CD14-positive monocyte (primary cell): ENCODE data around the gene CTBP2. TPM values are rescaled to one million over a fixed set of nuclear protein-coding genes. Genes with fewer than 3 reads are reported as not detected.

ENCODE experiments used
- DNase-seq, 3 donors: peaks; one replicate each; pipeline ENCODE4 v3.0.0-alpha.2; 2011 to 2022
- H2AFZ ChIP-seq: 2 replicates; pipeline ENCODE4 v1.6.0; 2012; ENCODE audit warnings: mild to moderate bottlenecking, low read depth, low read length, inconsistent platforms; ENCODE audit not compliant: insufficient read depth, poor library complexity, severe bottlenecking
- H3K27ac ChIP-seq, 2 donors: 1 replicate in 1 of 2; 2 replicates in 1 of 2; pipeline ENCODE4 v1.5.1; 2012 to 2013; ENCODE audit warnings: low read length in 2 of 2, control low read depth in 1 of 2, inconsistent platforms in 1 of 2, low read depth in 1 of 2, mild to moderate bottlenecking in 1 of 2
- H3K27me3 ChIP-seq, 2 donors: one replicate each; pipeline versions ENCODE4 v1.6.0 to v1.6.1; 2011 to 2013; ENCODE audit warnings: low read length in 2 of 2; ENCODE audit not compliant: control insufficient read depth in 2 of 2, insufficient read depth in 2 of 2
- H3K36me3 ChIP-seq, 2 donors: replicated peaks in 1 of 2; 1 replicate in 1 of 2; 2 replicates in 1 of 2; pipeline versions ENCODE4 v1.5.1 to v1.6.1; 2012 to 2013; ENCODE audit warnings: low read length in 2 of 2, control low read depth in 1 of 2, inconsistent platforms in 1 of 2, mild to moderate bottlenecking in 1 of 2; ENCODE audit not compliant: insufficient read depth in 2 of 2, control insufficient read depth in 1 of 2
- H3K4me1 ChIP-seq, 2 donors: 1 replicate in 1 of 2; 2 replicates in 1 of 2; pipeline versions ENCODE4 v1.5.1 to v1.6.1; 2012 to 2013; ENCODE audit warnings: low read length in 2 of 2, control low read depth in 1 of 2, inconsistent platforms in 1 of 2, mild to moderate bottlenecking in 1 of 2, moderate library complexity in 1 of 2; ENCODE audit not compliant: insufficient read depth in 2 of 2, control insufficient read depth in 1 of 2
- H3K4me2 ChIP-seq: replicated peaks from 2 replicates; pipeline ENCODE3; 2012; ENCODE audit warnings: low read length, moderate library complexity, mild to moderate bottlenecking; ENCODE audit not compliant: poor library complexity, severe bottlenecking; ENCODE audit errors: extremely low read depth
- H3K4me3 ChIP-seq, 3 experiments: fragments of 200-600 bp in 1 of 3; sonication (generic) in 1 of 3; replicated peaks in 1 of 3; 1 replicate in 2 of 3; 2 replicates in 1 of 3; pipeline ENCODE4 v1.5.1; 2011 to 2013; ENCODE audit warnings: low read length in 3 of 3, mild to moderate bottlenecking in 3 of 3, control low read depth in 2 of 3, low read depth in 2 of 3, inconsistent platforms in 1 of 3, moderate library complexity in 1 of 3
- H3K79me2 ChIP-seq: 2 replicates; pipeline ENCODE4 v1.6.0; 2012; ENCODE audit warnings: mild to moderate bottlenecking, control low read depth, inconsistent platforms, low read length, moderate library complexity; ENCODE audit not compliant: insufficient read depth
- H3K9ac ChIP-seq: 2 replicates; pipeline ENCODE4 v1.6.0; 2017; ENCODE audit warnings: low read length, mild to moderate bottlenecking; ENCODE audit not compliant: insufficient read depth, poor library complexity, severe bottlenecking
- H3K9me3 ChIP-seq, 2 donors: replicated peaks in 1 of 2; 1 replicate in 1 of 2; 2 replicates in 1 of 2; pipeline versions ENCODE4 v1.5.1 to v1.6.1; 2012 to 2013; ENCODE audit warnings: low read length in 2 of 2, control low read depth in 1 of 2; ENCODE audit not compliant: control insufficient read depth in 1 of 2, insufficient read depth in 1 of 2
- H4K20me1 ChIP-seq: 2 replicates; pipeline ENCODE4 v1.6.0; 2012; ENCODE audit warnings: mild to moderate bottlenecking, low read length, control low read depth, moderate library complexity; ENCODE audit not compliant: insufficient read depth
- H3K27ac Mint-ChIP-seq, 7 donors: one replicate each; pipeline ENCODE4 v1.8.0; 2020; ENCODE audit warnings: mild to moderate bottlenecking in 7 of 7, mixed read lengths in 7 of 7, moderate library complexity in 6 of 7, inconsistent platforms in 2 of 7
- H3K27me3 Mint-ChIP-seq, 3 donors: one replicate each; pipeline ENCODE4 v1.8.0; 2021 to 2022; ENCODE audit warnings: low read depth in 3 of 3, mild to moderate bottlenecking in 3 of 3, mixed read lengths in 3 of 3, moderate library complexity in 3 of 3, inconsistent platforms in 1 of 3
- H3K36me3 Mint-ChIP-seq, 2 donors: one replicate each; pipeline ENCODE4 v1.8.0; 2020; ENCODE audit warnings: mixed read lengths in 2 of 2, inconsistent platforms in 1 of 2, mild to moderate bottlenecking in 1 of 2
- H3K4me1 Mint-ChIP-seq: one replicate; pipeline ENCODE4 v1.8.0; 2020; ENCODE audit warnings: mild to moderate bottlenecking, mixed read lengths
- H3K4me3 Mint-ChIP-seq, 2 donors: one replicate each; pipeline ENCODE4 v1.8.0; 2020; ENCODE audit warnings: mild to moderate bottlenecking in 2 of 2, mixed read lengths in 2 of 2, moderate library complexity in 1 of 2
- H3K9me3 Mint-ChIP-seq, 7 donors: one replicate each; pipeline ENCODE4 v1.8.0; 2020 to 2022; ENCODE audit warnings: mixed read lengths in 7 of 7, mild to moderate bottlenecking in 6 of 7, moderate library complexity in 6 of 7, inconsistent platforms in 2 of 7
- WGBS: methylation state at CpG from one replicate; pipeline ENCODE4 v1.1.5; 2013; ENCODE audit warnings: missing lambda C conversion rate; ENCODE audit not compliant: insufficient coverage; 5-methylcytosine and 5-hydroxymethylcytosine counted together
- intact Hi-C, 2 donors: fragments of 100-400 bp; cut with micrococcal nuclease; formaldehyde crosslinking; loops; one replicate each; pipeline versions ENCODE4 v1.15.0 to v1.15.1; 2023
- polyA plus RNA-seq, 3 donors: library from polyadenylated mRNA; depleted of rRNA in 1 of 3; unstranded in 2 of 3; stranded (reverse) in 1 of 3; fragments of 300-500 nt in 2 of 3; fragments of >200 nt in 1 of 3; fragmentation: Illumina TruSeq in 2 of 3; gene quantifications; 1 replicate in 2 of 3; 2 replicates in 1 of 3; pipeline ENCODE4 v1.2.3, GENCODE V29; 2012 to 2021
- TF ChIP-seq, protein P1 (sequence below): fragments of 200-600 bp; IDR thresholded peaks from one replicate; pipeline ENCODE4 v1.8.0; 2022; ENCODE audit warnings: antibody characterized with exemption, mild to moderate bottlenecking

The CTBP2 gene
- polyA plus RNA-seq, 3 donors: 40.9 to 87.1 (median 41.1) TPM

DNA sequence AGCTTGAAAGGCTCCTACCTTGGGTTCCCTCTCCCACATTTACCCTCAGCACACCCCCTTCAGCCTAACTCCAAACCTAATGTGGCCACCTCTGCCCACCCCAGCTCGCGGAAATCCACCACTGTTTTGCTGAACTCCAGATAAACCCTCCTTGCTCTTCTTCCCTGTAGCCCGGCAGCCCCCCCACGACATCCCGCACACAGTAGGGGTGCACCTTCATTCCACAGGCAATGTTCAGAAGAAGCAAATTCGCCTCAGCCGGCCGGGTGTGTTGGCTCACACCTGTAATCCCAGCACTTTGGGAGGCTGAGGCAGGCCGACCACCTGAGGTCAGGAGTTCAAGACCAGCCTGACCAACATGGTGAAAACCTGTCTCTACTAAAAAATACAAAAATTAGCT is 17.4 kb downstream of the CTBP2 start:
- Histone ChIP-seq H4K20me1 (peaks cover 100% of the 10 kb centered on the region), H3K27ac (peak overlapping the region in 1 of 2 donors; percentile 22), H3K4me2 (no peak overlapping the region), H3K9ac (no peak overlapping the region), H3K36me3 (peaks cover 5 to 26% of the 10 kb centered on the region in 2 donors), H3K9me3 (no peaks in the 10 kb centered on the region), H3K79me2 (peaks cover 100% of the 10 kb centered on the region), H2AFZ (no peak overlapping the region), H3K4me1 (peaks cover 34 to 40% of the 10 kb centered on the region in 2 donors), H3K4me3 (no peak overlapping the region), H3K27me3 (no peaks in the 10 kb centered on the region)
- DNase-seq: no peak
- Mint-ChIP-seq H3K9me3 (no peaks in the 10 kb centered on the region), H3K27ac (peak overlapping the region in 6 of 7 donors; percentile 42 to 56 (median 48)), H3K27me3 (peaks cover 0 to 1% (median 0%) of the 10 kb centered on the region in 3 donors), H3K4me3 (no peak overlapping the region), H3K4me1 (peaks cover 55% of the 10 kb centered on the region), H3K36me3 (peaks cover 17 to 38% of the 10 kb centered on the region in 2 donors)
- TF ChIP-seq, protein P1, sequence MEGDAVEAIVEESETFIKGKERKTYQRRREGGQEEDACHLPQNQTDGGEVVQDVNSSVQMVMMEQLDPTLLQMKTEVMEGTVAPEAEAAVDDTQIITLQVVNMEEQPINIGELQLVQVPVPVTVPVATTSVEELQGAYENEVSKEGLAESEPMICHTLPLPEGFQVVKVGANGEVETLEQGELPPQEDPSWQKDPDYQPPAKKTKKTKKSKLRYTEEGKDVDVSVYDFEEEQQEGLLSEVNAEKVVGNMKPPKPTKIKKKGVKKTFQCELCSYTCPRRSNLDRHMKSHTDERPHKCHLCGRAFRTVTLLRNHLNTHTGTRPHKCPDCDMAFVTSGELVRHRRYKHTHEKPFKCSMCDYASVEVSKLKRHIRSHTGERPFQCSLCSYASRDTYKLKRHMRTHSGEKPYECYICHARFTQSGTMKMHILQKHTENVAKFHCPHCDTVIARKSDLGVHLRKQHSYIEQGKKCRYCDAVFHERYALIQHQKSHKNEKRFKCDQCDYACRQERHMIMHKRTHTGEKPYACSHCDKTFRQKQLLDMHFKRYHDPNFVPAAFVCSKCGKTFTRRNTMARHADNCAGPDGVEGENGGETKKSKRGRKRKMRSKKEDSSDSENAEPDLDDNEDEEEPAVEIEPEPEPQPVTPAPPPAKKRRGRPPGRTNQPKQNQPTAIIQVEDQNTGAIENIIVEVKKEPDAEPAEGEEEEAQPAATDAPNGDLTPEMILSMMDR: no peak
- WGBS: 94% methylated on average over 6 of the region's 9 CpGs
- intact Hi-C loops: loop anchor here in 1 of 2 donors (10.0 kb wide), 2 partner anchors 228 to 592 kb away; no protein-coding TSS in a partner anchor

DNA sequence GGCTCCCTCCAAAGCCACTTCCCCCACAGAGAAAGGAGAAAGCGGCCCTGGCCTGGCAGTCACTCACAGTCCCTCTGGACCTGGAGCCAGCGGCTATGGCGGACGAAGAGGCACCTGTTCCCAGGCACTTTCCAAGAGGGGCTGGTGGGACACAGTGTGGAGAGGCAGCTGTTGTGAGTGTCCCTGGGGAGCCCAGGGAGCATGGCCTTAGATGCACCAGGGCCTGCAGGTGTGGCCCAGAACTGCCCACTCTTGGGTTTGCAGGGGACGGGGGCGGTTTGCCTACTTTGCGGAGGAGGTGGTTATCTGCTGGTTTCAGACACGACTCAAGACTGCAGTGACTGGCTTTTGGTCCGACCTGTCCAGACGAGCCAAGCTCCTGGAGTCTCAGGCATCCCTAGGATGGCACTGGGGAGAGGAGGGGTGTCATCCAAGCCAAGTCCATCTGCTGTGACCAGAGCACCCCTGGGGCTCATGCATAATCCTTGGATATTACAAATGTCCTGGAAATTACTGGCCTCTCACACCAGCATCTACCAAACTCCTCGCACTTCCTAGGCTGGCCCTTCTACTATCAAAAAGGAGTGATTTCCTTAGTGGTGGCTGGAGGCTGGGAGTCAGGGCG is 18.4 kb downstream of the CTBP2 start:
- H3K4me2 ChIP-seq: no peak overlapping the region
- H3K27ac Mint-ChIP-seq: peak overlapping the region in 4 of 7 donors; percentile 30 to 55 (median 38)
- H3K27ac ChIP-seq: peak overlapping the region in 1 of 2 donors; percentile 51
- 98% methylated on average over 9 of the region's 12 CpGs for WGBS
- H3K27me3 ChIP-seq: no peaks in the 10 kb centered on the region
- DNase-seq: no peak
- peaks cover 0 to 1% (median 0%) of the 10 kb centered on the region in 3 donors for H3K27me3 Mint-ChIP-seq
- no peaks in the 10 kb centered on the region for H3K9me3 ChIP-seq
- intact Hi-C loops: loop anchor here in 1 of 2 donors (10.0 kb wide), 2 partner anchors 227 to 593 kb away; no protein-coding TSS in a partner anchor
- TF ChIP-seq, protein P1: no peak
- peaks cover 7 to 36% of the 10 kb centered on the region in 2 donors for H3K36me3 ChIP-seq
- H3K4me1 ChIP-seq: peaks cover 24 to 30% of the 10 kb centered on the region in 2 donors
- H3K4me3 ChIP-seq: no peak overlapping the region
- H4K20me1 ChIP-seq: peaks cover 100% of the 10 kb centered on the region
- H3K4me1 Mint-ChIP-seq: peaks cover 45% of the 10 kb centered on the region
- H2AFZ ChIP-seq: no peak overlapping the region
- H3K9ac ChIP-seq: no peak overlapping the region
- peaks cover 100% of the 10 kb centered on the region for H3K79me2 ChIP-seq
- no peaks in the 10 kb centered on the region for H3K9me3 Mint-ChIP-seq
- peaks cover 20 to 48% of the 10 kb centered on the region in 2 donors for H3K36me3 Mint-ChIP-seq
- no peak overlapping the region for H3K4me3 Mint-ChIP-seq
